ENCODE measurements around the gene MB.

DNA sequence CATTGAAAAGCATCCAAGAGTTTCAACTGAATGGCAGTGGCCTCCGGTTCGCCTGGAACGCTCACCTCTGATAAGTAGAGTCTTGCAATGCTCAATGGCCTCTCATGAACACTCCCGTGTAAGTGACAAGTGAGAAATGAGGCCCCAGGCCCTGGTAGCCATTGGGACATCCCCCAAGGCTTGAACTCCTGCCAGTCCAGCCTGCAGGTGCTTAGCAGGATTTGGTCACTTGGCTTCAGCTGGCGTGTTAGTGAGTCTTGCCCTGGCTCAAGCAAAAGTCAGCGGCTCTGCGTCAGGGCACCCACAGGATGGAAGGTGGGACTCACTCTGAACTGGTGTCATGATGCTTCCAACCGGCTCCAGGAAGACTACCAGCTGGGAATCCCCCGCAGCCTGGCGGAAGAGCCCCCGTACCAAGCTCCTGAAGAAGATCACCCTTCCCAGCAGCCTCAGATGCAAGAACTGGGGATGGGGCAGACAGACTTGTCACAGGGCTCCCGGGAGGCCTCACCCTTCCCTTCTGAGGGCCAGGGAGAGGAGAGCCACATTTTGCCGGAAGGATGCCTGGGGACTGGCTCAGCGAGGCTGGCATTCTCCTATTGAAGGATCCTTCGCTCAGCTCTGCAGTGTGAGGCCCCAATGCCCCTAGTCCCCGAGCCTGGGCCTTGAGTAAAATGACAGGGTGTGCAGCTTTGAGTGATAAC is 19.3 kb downstream of the MB start:
- no peak for TF ChIP-seq SUZ12 (IDR thresholded peaks at IDR 0.05; ENCODE audit: extremely low read depth, insufficient read depth, insufficient read length)
- no peak for TF ChIP-seq YY1 (IDR thresholded peaks at IDR 0.05; ENCODE audit: insufficient read depth, insufficient read length)
